GM10847 (cell line): Measurements from ENCODE around the gene FYB2.

Source experiments
- POLR2A ChIP-seq: IDR thresholded peaks from 2 replicates; pipeline ENCODE4 v1.6.1; 2011; ENCODE audit not compliant: insufficient read length; ENCODE audit errors: extremely low read depth

FYB2 gene, protein sequence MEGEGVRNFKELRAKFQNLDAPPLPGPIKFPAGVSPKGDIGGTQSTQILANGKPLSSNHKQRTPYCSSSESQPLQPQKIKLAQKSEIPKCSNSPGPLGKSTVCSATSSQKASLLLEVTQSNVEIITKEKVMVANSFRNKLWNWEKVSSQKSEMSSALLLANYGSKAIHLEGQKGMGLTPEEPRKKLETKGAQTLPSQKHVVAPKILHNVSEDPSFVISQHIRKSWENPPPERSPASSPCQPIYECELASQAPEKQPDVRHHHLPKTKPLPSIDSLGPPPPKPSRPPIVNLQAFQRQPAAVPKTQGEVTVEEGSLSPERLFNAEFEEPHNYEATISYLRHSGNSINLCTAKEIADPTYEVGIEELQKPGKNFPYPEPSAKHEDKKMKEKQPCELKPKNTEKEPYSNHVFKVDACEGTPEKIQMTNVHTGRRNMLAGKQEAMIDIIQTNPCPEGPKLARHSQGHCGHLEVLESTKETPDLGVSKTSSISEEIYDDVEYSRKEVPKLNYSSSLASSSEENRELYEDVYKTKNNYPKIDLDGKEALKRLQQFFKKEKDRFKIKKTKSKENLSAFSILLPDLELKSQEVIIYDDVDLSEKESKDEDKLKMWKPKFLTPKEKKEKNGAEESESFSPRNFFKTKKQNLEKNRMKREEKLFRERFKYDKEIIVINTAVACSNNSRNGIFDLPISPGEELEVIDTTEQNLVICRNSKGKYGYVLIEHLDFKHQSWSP

DNA sequence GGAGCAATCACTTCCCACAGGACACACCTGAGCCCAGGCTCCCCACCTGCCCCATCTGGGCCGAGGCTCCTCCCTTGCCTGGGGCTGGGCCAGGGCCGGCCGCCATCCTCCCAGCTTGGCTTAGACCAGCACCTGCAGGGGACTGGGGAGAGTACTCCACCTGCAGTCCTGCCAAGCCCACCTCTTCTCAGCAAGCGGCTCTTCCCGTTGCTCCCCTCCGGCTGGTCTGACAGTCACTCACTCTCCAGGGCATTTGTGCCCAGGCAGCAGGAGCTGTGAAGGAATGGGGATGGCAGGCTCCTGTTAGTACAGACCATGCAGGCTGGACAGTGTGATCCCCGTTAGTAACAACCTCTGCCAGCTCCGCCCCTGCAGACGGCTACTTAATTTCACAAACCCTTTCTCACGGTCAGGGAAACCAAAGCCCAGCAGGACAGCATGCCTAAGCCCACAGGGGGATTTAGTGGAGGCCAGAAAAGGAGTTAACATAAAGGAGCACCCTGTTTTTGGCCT is at the start of gene FYB2:
FYB2 (minus strand) TSS at position 18 of the 513 bp plus-strand sequence. CDS start 114 bp downstream, outside the sequence.
- TF ChIP-seq POLR2A = no peak

DNA sequence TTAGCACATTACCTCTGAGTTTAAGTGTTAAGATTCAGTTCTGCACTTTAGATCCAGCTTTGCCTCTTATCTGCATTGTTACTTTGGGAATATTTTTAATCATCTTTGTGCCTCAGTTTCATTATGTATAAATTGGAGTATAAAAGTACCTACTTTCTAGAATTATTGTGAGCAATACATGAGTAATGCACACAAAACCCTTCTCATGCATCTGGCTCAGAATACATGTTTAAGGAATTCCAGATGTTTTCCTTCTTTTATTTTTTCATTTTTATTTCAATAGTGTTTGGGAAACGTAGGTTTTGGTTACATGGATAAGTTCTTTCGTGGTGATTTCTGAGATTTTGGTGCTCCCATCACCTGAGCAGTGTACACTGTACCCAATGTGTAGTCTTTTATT is 49.6 kb upstream of the FYB2 start:
- no peak for TF ChIP-seq POLR2A

GRCh38 chr1:56867491-56867890 is 48.3 kb upstream of the FYB2 start:
- no peak for TF ChIP-seq POLR2A

- TF ChIP-seq POLR2A = no peak
These were observed 47.5 kb upstream of the FYB2 start for GRCh38 chr1:56866656-56867055.

DNA sequence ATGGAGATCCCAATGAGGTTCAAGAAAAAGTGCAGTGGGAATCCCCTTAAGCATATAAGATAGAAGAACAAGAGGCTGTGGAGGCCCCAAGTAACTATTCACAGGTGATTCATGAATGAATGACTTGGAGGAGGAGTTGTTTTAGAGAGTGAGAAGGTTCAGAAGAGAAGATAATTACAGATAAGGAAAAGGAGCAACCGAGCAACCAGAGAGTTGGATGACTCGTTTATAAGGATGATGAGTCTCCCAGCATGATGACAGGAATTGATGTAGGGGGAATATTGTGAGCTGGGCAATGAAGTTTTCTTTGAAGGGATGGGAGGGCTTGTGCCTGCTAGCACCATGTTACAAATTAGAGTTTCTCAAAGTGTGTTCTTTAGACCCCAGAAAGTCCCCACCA is 45.2 kb upstream of the FYB2 start:
- TF ChIP-seq POLR2A = no peak

DNA sequence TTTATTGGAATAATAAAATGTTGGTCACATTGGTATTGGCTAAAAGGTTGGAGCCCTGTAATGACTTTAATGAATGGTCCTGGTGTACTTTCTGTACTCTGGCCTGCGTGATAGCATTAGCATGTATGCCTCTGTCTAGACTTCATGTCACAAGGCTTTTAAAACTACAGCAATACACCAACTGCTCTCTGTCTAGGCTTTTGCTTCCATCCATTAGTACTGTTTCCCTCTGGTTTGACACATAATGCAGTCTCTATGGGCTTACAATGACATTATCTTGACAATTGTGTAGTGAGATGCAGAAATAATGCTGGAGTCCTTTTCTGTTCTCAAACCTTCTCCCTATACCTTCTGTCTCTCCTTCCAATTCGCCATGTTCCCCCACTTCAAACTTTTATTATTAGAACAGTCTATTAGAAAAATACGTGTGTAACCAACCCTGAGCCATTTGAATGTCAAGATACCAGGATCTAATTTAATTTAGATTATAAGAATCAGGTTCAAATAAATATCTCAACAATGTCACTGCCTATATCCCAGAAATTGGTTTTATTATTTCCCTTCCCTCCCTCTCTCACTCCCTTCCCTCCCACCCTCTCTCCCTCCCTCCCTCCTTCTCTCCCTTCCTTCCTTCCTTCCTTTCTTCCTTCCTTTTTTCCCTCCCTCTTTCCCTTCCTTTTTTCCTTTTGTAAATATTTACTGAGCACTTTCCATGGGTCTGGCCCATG is 44.2 kb upstream of the FYB2 start:
- no peak for TF ChIP-seq POLR2A

DNA sequence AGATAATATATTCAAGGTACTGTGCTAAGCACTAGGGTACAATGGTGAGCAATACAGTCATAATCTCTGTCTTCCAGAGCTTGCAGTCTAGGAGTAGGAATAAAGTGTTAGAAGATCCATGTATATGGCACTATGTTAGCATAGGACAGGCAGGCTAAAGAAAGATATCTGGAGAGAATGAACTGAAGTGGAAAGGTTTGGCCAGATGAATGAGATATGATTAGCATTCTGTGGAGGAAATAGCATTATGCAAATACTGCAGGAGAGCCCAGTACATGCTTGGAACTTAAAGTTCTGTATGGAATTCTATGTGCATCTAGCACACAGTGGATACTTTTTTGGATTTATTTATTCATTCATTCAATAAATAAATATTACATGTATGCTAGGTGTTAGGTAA is 40.1 kb upstream of the FYB2 start:
- TF ChIP-seq POLR2A = no peak

- TF ChIP-seq POLR2A = no peak
These were observed 37.0 kb upstream of the FYB2 start for GRCh38 chr1:56856186-56856585.

- no peak for TF ChIP-seq POLR2A
These were observed 36.0 kb upstream of the FYB2 start for GRCh38 chr1:56855190-56855589.

- TF ChIP-seq POLR2A = no peak
These were observed 35.4 kb upstream of the FYB2 start, which contains the start of gene C8A for GRCh38 chr1:56854521-56855099. C8A (plus strand) TSS chr1:56854797; CDS start chr1:56854902, 105 bp downstream.

GRCh38 chr1:56852476-56852875 is 33.3 kb upstream of the FYB2 start:
- no peak for TF ChIP-seq POLR2A

DNA sequence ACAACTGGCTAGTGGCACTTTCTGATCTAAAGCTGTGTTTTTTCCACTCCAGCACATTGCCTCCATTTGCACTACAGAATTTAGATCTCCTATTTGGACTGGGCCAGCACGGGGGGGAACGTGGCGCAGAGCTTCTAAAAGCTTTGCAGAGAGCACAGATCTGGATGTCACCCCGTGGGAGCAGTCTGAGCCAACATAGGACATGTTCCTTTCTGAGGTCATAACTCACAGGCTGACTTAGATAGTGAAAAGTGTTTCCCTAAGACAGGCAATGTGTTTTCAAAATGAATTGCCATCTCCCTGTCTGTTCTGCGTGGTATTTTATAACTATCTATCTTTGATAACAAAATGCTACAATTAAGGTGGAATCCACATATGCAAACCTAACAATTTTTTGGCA is 31.7 kb upstream of the FYB2 start:
- no peak for TF ChIP-seq POLR2A

GRCh38 chr1:56850411-56850810 is 31.2 kb upstream of the FYB2 start:
- TF ChIP-seq POLR2A = no peak

DNA sequence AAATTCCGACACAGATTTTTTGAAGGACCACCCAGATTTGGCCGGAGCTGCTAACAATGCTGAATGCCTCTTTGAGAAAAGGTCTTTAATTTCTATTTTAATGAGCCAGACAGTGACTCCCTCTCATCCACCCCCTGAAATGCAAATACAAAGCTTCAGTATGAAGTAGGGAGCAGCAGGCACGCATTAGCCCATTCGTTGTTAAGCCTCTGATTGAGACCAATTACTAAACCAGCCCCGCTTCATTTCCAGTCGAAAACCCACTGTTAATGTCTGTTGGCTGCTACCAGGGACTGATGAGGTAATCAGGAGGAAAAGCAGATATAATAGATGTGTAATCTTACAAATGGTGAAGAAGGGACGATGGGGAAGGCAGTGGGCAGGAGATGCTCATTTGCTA is 30.5 kb upstream of the FYB2 start:
- TF ChIP-seq POLR2A = no peak

DNA sequence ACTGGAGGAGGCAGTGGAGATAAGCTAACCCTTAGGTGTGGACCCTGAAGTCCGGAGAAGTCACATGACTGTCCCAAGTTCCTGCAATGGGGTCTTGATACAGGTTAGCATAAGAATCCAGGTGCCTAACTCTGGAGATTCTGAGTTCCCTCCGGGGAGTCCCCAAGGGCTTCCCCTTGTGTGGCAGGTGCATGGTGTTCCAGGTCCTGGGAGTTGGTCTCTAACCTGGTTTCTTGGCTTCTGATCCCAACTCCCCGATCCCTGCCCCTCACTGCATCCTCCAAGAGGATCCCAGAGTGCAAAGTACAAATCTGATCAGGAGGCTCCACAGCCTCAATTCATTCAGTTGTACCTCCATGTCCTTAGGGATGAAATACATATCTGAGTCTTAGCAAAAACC is 26.1 kb upstream of the FYB2 start:
- TF ChIP-seq POLR2A = no peak

GRCh38 chr1:56844545-56845136 is 25.4 kb upstream of the FYB2 start:
- no peak for TF ChIP-seq POLR2A
